H1 (cell line): Measurements from ENCODE around the gene GRK3. TPM values are rescaled to one million over a fixed set of nuclear protein-coding genes. Genes with fewer than 3 reads are reported as not detected.

Experiments used
- TEAD4 ChIP-seq: IDR thresholded peaks from 2 replicates; pipeline ENCODE4 v1.6.1; 2012; ENCODE audit warnings: low read depth, low read length, inconsistent platforms, mixed read lengths
- polyA plus RNA-seq, 7 experiments: library from polyadenylated mRNA; depleted of rRNA in 3 of 7; stranded (reverse) in 5 of 7; unstranded in 2 of 7; fragments of >200 nt in 5 of 7; fragments of 200-250 nt in 2 of 7; gene quantifications; 1 replicate in 5 of 7; 2 replicates in 1 of 7; 4 replicates in 1 of 7; pipeline versions ENCODE4 v1.2.1 to v1.2.3, GENCODE V29; 2011 to 2013; ENCODE audit warnings: missing spikeins in 2 of 7, mixed read lengths in 2 of 7
- total RNA-seq: library from RNA; stranded (reverse); fragmentation: NEBNext Ultra II Directional; extraction: Animal tissue kit (Norgen Biotek cat#: 25700); gene quantifications from 2 replicates; pipeline ENCODE4 v1.2.1, GENCODE V29; 2021

The GRK3 gene
- total and polyA plus RNA-seq, 2 of the 8 experiments (the other 6 are each of a cell fraction or from before 2014, with no cell fraction given), result 7.5 to 35.3 TPM

DNA sequence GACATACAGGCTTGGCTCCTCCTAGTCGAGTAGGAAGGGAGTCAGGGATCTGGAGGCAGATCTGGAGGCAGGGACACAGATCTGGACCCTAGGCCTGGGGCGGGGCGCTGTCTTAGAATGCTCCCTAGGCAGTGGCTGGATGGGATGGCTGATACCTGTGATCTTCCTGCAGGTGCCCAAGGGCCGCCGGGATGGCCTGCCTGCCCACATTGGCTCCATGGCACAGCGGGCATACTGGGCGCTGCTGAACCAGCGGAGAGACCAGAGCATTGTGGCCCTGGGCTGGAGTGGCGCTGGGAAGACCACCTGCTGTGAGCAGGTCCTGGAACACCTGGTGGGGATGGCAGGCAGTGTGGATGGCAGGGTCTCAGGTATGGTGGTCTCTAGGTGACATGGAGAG is 212.9 kb downstream of the GRK3 start (continued):
- no peak for TF ChIP-seq TEAD4
